ENCODE measurements around the gene ZDHHC14.
"Not testable (repeated sequence)": the region's sequence is repeated elsewhere in the genome, so short reads cannot be mapped to it uniquely, and the experiment has no call there.

ZDHHC14 gene

DNA sequence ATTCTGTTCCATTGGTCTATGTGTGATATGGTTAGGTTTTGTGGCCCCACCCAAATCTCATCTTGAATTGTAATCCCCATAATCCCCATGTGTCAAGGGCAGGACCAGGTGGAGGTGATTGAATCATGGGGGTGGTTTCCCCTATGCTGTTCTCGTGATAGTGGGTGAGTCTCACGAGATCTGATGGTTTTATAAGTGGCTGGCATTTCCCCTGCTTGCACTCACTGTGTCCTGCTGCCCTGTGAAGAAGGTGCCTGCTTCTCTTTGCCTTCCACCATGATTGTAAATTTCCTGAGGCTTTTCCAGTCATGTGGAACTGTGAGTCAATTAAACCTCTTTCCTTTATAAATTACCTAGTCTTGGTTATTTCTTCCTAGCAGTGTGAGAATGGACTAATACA, 197.5 kb downstream of the ZDHHC14 start:
- not testable (repeated sequence) for H3K4me1 ChIP-seq (ENCODE audit: control insufficient read depth, insufficient read depth, low read length); H3K4me3 ChIP-seq (ENCODE audit: low read length in 2 of 2); H3K27me3 ChIP-seq (ENCODE audit: control insufficient read depth in 1 of 2, insufficient read depth in 2 of 2, low read length in 2 of 2); H3K9ac ChIP-seq (ENCODE audit: low read length in 2 of 2); H3K27ac ChIP-seq (ENCODE audit: low read length); H3K36me3 ChIP-seq (ENCODE audit: control insufficient read depth in 2 of 2, insufficient read depth in 2 of 2, low read length in 2 of 2); H3K9me3 ChIP-seq (ENCODE audit: control insufficient read depth in 2 of 2, low read length in 2 of 2)

GRCh38 chr6:157579467-157580031, 198.6 kb downstream of the ZDHHC14 start:
- Histone ChIP-seq H3K27me3 (ENCODE audit: control insufficient read depth in 1 of 2, insufficient read depth in 2 of 2, low read length in 2 of 2) (no peaks in the 10 kb centered on the region), H3K27ac (ENCODE audit: low read length) (no peak overlapping the region)

GRCh38 chr6:157584036-157584435, 203.0 kb downstream of the ZDHHC14 start:
- Histone ChIP-seq H3K4me3 (ENCODE audit: low read length in 2 of 2) (no peak overlapping the region), H3K9me3 (ENCODE audit: control insufficient read depth in 2 of 2, low read length in 2 of 2) (no peaks in the 10 kb centered on the region), H3K27me3 (ENCODE audit: control insufficient read depth in 1 of 2, insufficient read depth in 2 of 2, low read length in 2 of 2) (no peaks in the 10 kb centered on the region), H3K9ac (ENCODE audit: low read length in 2 of 2) (no peak overlapping the region), H3K4me1 (ENCODE audit: control insufficient read depth, insufficient read depth, low read length) (no peaks in the 10 kb centered on the region), H3K36me3 (ENCODE audit: control insufficient read depth in 2 of 2, insufficient read depth in 2 of 2, low read length in 2 of 2) (no peaks in the 10 kb centered on the region), H3K27ac (ENCODE audit: low read length) (no peak overlapping the region)

More at GRCh38 chr6:157579467-157580031, 198.6 kb downstream of the ZDHHC14 start:
- no peaks in the 10 kb centered on the region for H3K36me3 ChIP-seq (ENCODE audit: control insufficient read depth in 2 of 2, insufficient read depth in 2 of 2, low read length in 2 of 2)
- no peak overlapping the region for H3K4me3 ChIP-seq (ENCODE audit: low read length in 2 of 2)
- no peaks in the 10 kb centered on the region for H3K4me1 ChIP-seq (ENCODE audit: control insufficient read depth, insufficient read depth, low read length)
- H3K9me3 ChIP-seq (ENCODE audit: control insufficient read depth in 2 of 2, low read length in 2 of 2) = no peaks in the 10 kb centered on the region
- H3K9ac ChIP-seq (ENCODE audit: low read length in 2 of 2) = no peak overlapping the region

DNA sequence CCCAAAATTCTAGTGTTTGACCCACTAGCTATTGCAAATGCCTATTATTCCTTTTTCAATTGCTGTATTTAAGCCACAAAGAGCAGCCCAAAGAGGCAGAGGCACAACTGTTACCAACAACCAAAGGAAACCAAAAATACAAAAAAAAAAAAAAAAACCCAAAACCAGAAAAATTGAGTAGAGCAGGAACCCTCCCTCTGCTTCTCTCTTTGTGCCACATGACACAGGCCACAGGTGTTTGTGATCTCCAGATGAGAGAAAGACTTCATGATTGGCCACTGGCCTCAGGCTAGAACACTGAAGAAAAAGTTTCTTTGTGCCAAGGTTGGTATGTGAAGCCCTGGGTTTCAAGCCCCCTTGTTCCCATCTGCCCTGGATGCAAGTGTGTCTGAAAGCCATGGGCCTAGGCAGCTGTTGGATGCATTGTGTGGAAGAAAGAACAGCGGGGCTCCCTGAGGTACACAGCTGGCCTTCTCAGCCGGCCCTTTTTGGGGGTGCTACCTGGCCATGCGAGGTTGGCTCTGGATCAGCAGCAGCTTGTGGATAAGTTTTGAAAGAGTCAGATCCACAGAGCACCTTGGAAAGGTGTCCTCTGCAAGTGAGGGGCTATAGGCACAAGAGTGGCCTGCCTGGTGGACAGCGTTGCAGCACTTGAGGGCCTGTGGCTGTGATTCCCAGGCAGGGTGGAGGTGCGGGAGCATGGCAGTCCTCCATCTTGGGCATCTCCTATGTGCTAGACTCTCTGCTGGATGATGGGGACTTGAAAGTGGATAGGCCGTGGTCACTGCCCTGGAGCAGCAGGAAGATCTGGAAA, 204.5 kb downstream of the ZDHHC14 start:
- Histone ChIP-seq H3K27ac (ENCODE audit: low read length) (no peak overlapping the region), H3K27me3 (ENCODE audit: control insufficient read depth in 1 of 2, insufficient read depth in 2 of 2, low read length in 2 of 2) (no peaks in the 10 kb centered on the region), H3K36me3 (ENCODE audit: control insufficient read depth in 2 of 2, insufficient read depth in 2 of 2, low read length in 2 of 2) (no peaks in the 10 kb centered on the region), H3K4me1 (ENCODE audit: control insufficient read depth, insufficient read depth, low read length) (no peaks in the 10 kb centered on the region), H3K9ac (ENCODE audit: low read length in 2 of 2) (no peak overlapping the region), H3K4me3 (ENCODE audit: low read length in 2 of 2) (no peak overlapping the region), H3K9me3 (ENCODE audit: control insufficient read depth in 2 of 2, low read length in 2 of 2) (no peaks in the 10 kb centered on the region)

DNA sequence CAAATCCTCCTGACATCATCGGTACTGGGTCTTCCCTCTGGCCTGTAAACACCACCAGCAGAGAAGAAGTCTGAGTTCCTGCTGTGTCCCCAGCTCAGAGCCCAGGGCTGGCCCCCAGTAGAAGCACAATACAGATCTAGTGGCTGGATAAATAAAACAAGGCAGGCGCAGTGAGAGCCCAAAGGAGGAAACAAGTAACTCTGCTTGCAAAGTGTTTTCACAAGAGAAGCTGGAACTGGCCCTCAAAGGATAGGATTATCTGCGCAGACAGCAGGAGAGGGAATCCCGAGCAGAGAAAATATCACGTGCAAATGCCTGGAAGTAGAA, 205.1 kb downstream of the ZDHHC14 start:
- H3K36me3 ChIP-seq (ENCODE audit: control insufficient read depth in 2 of 2, insufficient read depth in 2 of 2, low read length in 2 of 2) = no peaks in the 10 kb centered on the region
- H3K9me3 ChIP-seq (ENCODE audit: control insufficient read depth in 2 of 2, low read length in 2 of 2) = no peaks in the 10 kb centered on the region
- H3K4me3 ChIP-seq (ENCODE audit: low read length in 2 of 2) = no peak overlapping the region
- no peak overlapping the region for H3K27ac ChIP-seq (ENCODE audit: low read length)
- no peaks in the 10 kb centered on the region for H3K27me3 ChIP-seq (ENCODE audit: control insufficient read depth in 1 of 2, insufficient read depth in 2 of 2, low read length in 2 of 2)
- no peak overlapping the region for H3K9ac ChIP-seq (ENCODE audit: low read length in 2 of 2)
- H3K4me1 ChIP-seq (ENCODE audit: control insufficient read depth, insufficient read depth, low read length) = no peaks in the 10 kb centered on the region

DNA sequence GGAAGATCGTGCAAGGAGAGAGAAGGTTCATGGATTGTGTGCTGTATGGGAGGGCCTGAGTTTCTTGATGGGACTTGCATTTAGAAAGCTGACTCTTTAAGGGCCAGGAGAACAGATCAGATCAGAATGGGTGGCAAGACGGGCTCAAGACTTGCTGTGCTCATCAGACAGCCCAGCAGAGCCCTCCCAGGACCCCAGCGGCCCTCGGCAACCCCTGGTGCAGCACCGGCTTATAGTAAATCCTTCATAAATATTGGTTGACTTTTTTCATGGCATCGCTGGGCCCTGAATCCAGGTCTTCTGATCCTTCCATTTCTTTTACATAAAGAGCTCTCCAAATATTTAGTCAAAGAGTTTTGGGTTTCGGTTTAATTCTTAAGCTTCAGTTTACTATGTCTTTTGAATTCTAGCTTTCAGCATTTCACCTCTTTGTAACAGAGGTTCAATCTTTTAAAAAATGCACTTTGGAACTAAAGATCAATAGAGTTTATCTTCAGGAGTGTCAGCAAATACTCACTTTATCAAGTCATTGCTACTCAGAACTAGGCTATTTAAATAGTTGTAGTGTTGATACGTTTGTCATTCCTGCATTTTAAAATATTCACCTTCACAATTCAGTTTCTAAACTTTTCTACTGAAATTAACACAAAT, 205.6 kb downstream of the ZDHHC14 start:
- Histone ChIP-seq H3K9me3 (ENCODE audit: control insufficient read depth in 2 of 2, low read length in 2 of 2) (no peaks in the 10 kb centered on the region), H3K27me3 (ENCODE audit: control insufficient read depth in 1 of 2, insufficient read depth in 2 of 2, low read length in 2 of 2) (no peaks in the 10 kb centered on the region), H3K36me3 (ENCODE audit: control insufficient read depth in 2 of 2, insufficient read depth in 2 of 2, low read length in 2 of 2) (no peaks in the 10 kb centered on the region), H3K4me3 (ENCODE audit: low read length in 2 of 2) (no peak overlapping the region), H3K4me1 (ENCODE audit: control insufficient read depth, insufficient read depth, low read length) (no peaks in the 10 kb centered on the region), H3K27ac (ENCODE audit: low read length) (no peak overlapping the region), H3K9ac (ENCODE audit: low read length in 2 of 2) (no peak overlapping the region)

DNA sequence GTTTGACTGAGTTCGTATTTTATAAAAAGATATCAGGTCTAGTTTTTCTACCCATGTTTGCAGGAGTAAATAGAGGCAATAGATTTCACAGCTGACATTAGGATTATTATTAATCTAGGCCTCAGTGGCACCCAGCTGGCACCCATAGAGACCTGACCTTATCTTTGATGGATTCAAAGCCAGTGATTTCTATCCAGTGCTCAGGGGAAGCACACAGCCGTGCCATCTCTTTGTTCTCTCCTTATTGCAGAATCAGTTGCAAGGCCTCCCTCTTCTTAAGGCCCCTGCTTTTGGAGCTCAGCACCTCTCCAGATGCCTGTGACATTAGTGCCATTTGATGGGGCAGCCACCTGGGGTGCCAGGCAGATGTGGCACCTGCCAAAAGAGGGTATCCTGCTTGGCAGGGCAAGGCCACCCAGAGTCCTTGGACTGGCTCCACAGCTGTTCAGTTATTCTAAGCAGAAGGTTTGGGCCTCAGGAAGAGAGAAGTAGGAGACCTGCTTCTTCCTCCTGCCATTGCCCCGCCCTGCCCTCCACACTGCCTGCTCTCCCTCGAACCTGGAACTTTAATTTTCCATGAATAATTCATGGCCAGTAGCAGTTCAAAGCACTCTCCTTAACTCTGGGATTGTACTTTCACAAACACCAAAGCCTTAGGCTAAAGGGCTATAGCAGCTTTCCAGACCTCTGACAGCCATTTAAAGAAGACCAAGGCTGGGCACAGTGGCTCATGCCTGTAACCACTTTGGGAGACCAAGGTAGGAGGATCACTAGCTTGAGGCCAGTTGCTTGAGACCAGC, 206.3 kb downstream of the ZDHHC14 start:
- Histone ChIP-seq H3K9me3 (ENCODE audit: control insufficient read depth in 2 of 2, low read length in 2 of 2) (no peaks in the 10 kb centered on the region), H3K36me3 (ENCODE audit: control insufficient read depth in 2 of 2, insufficient read depth in 2 of 2, low read length in 2 of 2) (no peaks in the 10 kb centered on the region), H3K4me1 (ENCODE audit: control insufficient read depth, insufficient read depth, low read length) (no peaks in the 10 kb centered on the region), H3K27ac (ENCODE audit: low read length) (no peak overlapping the region), H3K27me3 (ENCODE audit: control insufficient read depth in 1 of 2, insufficient read depth in 2 of 2, low read length in 2 of 2) (no peaks in the 10 kb centered on the region), H3K9ac (ENCODE audit: low read length in 2 of 2) (no peak overlapping the region), H3K4me3 (ENCODE audit: low read length in 2 of 2) (no peak overlapping the region)

- not testable (repeated sequence) for H3K4me3 ChIP-seq (ENCODE audit: low read length in 2 of 2); H3K9me3 ChIP-seq (ENCODE audit: control insufficient read depth in 2 of 2, low read length in 2 of 2); H3K27ac ChIP-seq (ENCODE audit: low read length); H3K9ac ChIP-seq (ENCODE audit: low read length in 2 of 2); H3K4me1 ChIP-seq (ENCODE audit: control insufficient read depth, insufficient read depth, low read length); H3K36me3 ChIP-seq (ENCODE audit: control insufficient read depth in 2 of 2, insufficient read depth in 2 of 2, low read length in 2 of 2); H3K27me3 ChIP-seq (ENCODE audit: control insufficient read depth in 1 of 2, insufficient read depth in 2 of 2, low read length in 2 of 2)
Observed at GRCh38 chr6:157590654-157591053, 209.7 kb downstream of the ZDHHC14 start.

- H3K27ac ChIP-seq (ENCODE audit: low read length) = no peak overlapping the region
- H3K36me3 ChIP-seq (ENCODE audit: control insufficient read depth in 2 of 2, insufficient read depth in 2 of 2, low read length in 2 of 2) = peaks cover 0 to 2% of the 10 kb centered on the region in 2 donors
- H3K4me3 ChIP-seq (ENCODE audit: low read length in 2 of 2) = no peak overlapping the region
- H3K9ac ChIP-seq (ENCODE audit: low read length in 2 of 2) = no peak overlapping the region
- no peaks in the 10 kb centered on the region for H3K27me3 ChIP-seq (ENCODE audit: control insufficient read depth in 1 of 2, insufficient read depth in 2 of 2, low read length in 2 of 2)
- H3K4me1 ChIP-seq (ENCODE audit: control insufficient read depth, insufficient read depth, low read length) = peaks cover 4% of the 10 kb centered on the region
- H3K9me3 ChIP-seq (ENCODE audit: control insufficient read depth in 2 of 2, low read length in 2 of 2) = no peaks in the 10 kb centered on the region
Observed at GRCh38 chr6:157592541-157592940, 211.6 kb downstream of the ZDHHC14 start.

GRCh38 chr6:157592980-157593379, 212.0 kb downstream of the ZDHHC14 start:
- H3K4me1 ChIP-seq (ENCODE audit: control insufficient read depth, insufficient read depth, low read length) = peaks cover 7% of the 10 kb centered on the region
- peaks cover 0 to 2% of the 10 kb centered on the region in 2 donors for H3K36me3 ChIP-seq (ENCODE audit: control insufficient read depth in 2 of 2, insufficient read depth in 2 of 2, low read length in 2 of 2)
- no peak overlapping the region for H3K4me3 ChIP-seq (ENCODE audit: low read length in 2 of 2)
- H3K9me3 ChIP-seq (ENCODE audit: control insufficient read depth in 2 of 2, low read length in 2 of 2) = no peaks in the 10 kb centered on the region
- H3K9ac ChIP-seq (ENCODE audit: low read length in 2 of 2) = no peak overlapping the region
- H3K27me3 ChIP-seq (ENCODE audit: control insufficient read depth in 1 of 2, insufficient read depth in 2 of 2, low read length in 2 of 2) = no peaks in the 10 kb centered on the region
- no peak overlapping the region for H3K27ac ChIP-seq (ENCODE audit: low read length)
